HG02884 (cell line): ENCODE results near the gene PRX.
"Not testable (repeated sequence)": the region's sequence is repeated elsewhere in the genome, so short reads cannot be mapped to it uniquely, and the experiment has no call there.

Source experiments
- ATAC-seq: cut with Tn5 transposase; IDR thresholded peaks from one replicate; pipeline ENCODE4 v1.9.1; 2021; ENCODE audit warnings: mild to moderate bottlenecking, moderate library complexity; ENCODE audit not compliant: unreplicated experiment

Gene PRX

GRCh38 chr19:40414542-40415535 lies 1.7 kb upstream of the PRX start:
- ATAC-seq: no peak

GRCh38 chr19:40412866-40413265 lies 312 bp downstream of the PRX start:
- no peak for ATAC-seq

GRCh38 chr19:40411958-40412499 lies 1.1 kb downstream of the PRX start:
- ATAC-seq: no peak

GRCh38 chr19:40411125-40411842 lies 1.9 kb downstream of the PRX start:
- no peak for ATAC-seq

GRCh38 chr19:40410030-40410389 lies 3.2 kb downstream of the PRX start:
- ATAC-seq: no peak

- ATAC-seq: not testable (repeated sequence)
Observed at GRCh38 chr19:40408598-40408925, 4.6 kb downstream of the PRX start.

GRCh38 chr19:40407714-40408597 lies 5.2 kb downstream of the PRX start:
- ATAC-seq: no peak

GRCh38 chr19:40403262-40403984 lies 9.8 kb downstream of the PRX start:
- peak; percentile 46 for ATAC-seq

GRCh38 chr19:40400559-40400958 lies 12.6 kb downstream of the PRX start:
- no peak for ATAC-seq

- ATAC-seq: no peak
Observed at GRCh38 chr19:40398417-40399131, 14.6 kb downstream of the PRX start.

GRCh38 chr19:40397568-40397906 lies 15.6 kb downstream of the PRX start:
- ATAC-seq: no peak

GRCh38 chr19:40396886-40397567 lies 16.2 kb downstream of the PRX start:
- no peak for ATAC-seq

- ATAC-seq: no peak
Observed at GRCh38 chr19:40395956-40396355, 17.2 kb downstream of the PRX start.

GRCh38 chr19:40394816-40395210 lies 18.4 kb downstream of the PRX start:
- ATAC-seq: no peak

- no peak for ATAC-seq
Observed at GRCh38 chr19:40393894-40394815, 19.0 kb downstream of the PRX start.

GRCh38 chr19:40392894-40393517 lies 20.2 kb downstream of the PRX start:
- no peak for ATAC-seq

GRCh38 chr19:40392123-40392522 lies 21.1 kb downstream of the PRX start:
- ATAC-seq: no peak
